GM19023 (cell line): Measurements from ENCODE around the gene PARVA.

Source experiments
- ATAC-seq: cut with Tn5 transposase; IDR thresholded peaks from one replicate; pipeline ENCODE4 v1.9.1; 2021; ENCODE audit warnings: mild to moderate bottlenecking, moderate library complexity; ENCODE audit not compliant: unreplicated experiment

PARVA gene

DNA sequence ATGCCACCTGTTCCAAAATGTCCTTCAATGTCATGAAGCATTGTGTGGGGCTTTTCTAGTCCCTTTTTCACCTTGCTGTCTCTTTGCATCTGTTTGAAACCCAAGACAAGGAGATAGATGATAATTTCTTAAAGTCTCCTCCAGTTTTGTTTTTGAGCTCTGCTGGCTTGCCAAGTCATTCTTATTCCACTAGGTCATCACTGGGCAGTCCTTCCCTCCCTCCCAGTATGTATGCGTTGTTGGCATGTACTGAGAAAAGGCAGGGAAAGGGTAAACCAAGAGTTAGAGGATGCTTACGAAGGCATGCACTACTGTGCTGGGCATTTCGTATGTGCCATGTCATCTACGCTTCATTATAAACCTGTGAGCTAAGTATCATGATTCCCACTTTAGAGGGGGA is 78.6 kb downstream of the PARVA start:
- no peak for ATAC-seq

DNA sequence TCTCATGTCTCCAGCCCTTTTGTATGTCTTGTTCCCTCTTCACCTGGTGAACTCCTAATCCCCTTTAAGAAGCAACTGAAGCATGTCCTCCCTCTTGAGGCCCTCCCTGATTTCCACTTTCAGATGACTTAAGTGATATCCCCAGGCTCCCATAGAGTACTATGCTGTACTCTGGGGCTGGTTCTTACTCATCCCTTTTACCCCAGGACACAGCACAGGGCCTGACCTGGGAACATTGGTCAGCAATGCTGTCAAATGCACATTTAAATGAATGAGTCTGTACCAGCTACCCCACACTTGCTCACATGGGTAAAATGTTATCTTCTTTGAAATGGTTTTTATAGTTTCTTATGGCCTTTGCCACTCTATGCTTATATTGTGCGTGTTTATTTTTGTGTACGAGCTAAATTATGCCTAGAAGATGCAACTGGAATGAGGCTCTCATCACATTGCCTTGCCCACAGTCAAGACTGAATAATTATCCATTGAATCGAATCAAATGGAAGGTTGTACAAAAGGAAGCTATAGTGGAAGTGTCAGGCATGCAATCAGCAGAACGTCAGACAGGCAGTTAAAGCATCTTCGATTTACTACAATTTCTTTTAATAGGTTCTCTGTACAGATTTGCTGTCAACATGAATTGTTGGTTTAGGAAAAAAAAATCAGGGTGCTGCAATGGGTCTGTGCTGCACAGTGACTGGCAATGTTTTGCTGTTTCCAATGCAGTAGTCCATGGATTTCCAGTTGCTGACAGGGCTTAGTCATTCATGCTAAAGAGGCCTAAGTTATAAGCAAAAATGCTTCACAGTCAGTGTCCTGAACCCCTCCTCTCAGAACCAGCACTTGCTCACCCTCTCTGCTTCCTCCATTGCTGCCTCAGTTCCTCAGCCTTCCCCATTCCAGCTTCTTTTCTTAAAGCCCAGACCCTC is 79.5 kb downstream of the PARVA start:
- no peak for ATAC-seq

DNA sequence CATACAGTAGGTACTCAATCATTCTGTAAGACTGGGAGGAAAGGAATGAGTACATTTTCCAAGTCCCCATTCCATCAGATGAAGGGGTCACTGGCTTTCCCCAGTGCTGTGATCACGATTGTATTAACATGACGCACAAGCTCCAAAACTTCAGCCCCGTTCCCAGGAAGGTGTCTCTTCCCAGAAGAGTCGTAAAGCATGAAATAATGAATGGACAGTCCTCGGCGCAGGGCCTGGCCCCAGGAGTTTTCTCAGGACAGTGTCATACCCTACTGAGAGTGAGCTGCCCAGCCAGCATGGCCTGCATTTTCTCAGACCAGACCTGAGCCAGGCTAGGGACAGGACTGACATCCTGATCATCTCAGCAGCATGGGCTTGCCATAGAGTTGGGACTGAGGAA is 80.7 kb downstream of the PARVA start:
- ATAC-seq, result no peak

DNA sequence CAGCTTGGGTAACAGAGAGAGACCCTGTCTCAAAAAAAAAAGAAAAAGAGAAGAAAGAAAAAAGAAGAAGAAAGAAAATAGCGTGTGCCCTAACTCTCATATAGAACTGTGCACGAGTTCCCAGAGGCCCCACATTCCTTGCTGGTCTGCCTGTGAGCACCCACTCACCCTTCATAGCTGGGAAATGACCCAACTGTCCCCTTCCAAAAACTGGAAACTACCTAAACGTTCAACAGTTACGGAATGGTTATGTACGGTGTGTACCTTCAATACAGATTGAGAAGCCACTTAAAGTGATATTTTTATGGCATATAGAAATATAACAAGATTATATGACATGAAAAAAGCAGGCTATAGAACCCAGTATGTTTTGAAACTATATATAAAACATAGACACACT is 82.0 kb downstream of the PARVA start:
- ATAC-seq, result no peak

DNA sequence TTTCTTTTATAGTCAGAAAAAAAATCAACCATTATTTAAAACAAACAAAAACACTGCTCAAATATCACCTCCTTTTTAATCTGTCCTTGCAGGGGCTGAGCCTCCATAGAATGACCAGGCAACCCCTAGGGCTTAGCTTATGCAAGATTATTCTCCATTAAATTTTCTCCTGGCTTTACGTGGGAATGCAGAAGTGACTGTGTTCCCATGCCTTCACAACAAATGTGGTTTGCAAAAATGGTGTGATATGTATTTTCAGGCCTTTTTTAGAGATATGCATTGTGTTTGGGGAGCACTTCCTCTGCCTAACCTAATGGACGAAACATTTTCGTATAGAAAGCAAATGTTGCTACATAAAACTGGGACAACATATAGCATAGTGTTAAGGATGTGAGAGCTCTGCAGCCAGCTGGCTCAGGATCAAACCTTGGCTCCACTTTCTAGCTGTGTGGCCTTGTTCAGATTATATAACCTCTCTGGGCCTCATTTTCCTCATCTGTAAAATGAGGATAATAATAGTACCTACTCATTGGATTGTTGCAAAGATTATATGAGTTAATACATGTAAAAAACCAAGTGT is 82.6 kb downstream of the PARVA start:
- ATAC-seq, result no peak

DNA sequence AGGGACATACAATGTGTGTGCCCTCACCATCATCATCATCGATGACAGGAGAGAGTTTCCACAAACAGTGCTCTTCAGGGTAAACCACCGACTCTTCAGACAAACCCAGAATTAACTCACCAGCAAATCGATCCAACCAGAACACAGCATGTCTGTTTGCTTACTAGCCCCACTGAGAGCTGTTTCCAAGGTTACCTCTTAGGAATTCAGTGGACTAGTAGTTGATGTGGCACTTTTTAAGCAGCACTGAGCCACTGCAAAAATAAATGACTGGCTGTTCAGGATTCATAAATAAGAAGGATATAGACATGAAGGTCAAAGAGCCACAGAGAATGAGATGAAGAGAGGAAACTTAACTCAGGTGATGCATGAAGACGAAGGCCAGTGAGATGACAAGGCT is 83.1 kb downstream of the PARVA start:
- ATAC-seq, result no peak

DNA sequence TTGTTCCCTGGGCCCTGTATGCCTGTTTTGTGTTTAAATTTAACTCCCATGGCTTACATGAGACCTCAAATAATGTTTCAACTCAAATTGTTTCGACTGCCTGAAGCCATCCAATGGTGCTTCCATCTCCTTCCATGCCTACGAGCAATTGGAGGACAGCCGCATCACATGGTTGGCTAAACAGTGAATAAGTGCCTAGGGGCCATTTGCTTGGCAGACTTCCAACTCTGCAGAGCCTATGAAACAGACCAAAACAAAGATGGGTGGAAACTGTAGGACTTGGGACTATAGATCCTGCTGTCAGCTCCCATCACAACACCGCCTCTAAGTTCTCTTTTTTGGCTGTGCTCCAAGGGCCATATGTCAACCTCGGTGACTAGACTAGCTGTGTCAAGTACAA is 84.1 kb downstream of the PARVA start:
- ATAC-seq, result no peak

DNA sequence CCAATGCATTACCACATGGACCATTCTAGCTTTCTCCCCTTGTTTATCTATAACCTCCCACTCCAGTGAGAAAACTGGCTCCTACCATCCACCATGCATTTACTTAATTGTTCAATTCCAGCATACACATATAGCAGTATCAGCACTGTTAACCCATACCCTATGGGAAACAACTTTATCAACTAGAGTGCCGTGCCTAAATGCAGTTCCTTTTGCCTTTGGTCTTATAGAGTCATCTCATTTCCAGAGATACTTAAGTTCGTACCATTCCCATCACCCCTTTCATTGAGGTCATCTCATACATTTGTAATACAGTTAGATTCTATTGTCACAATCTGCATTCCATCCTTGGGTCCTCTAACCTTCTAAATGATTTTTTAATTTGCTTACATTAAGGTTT is 86.9 kb downstream of the PARVA start:
- ATAC-seq, result no peak

DNA sequence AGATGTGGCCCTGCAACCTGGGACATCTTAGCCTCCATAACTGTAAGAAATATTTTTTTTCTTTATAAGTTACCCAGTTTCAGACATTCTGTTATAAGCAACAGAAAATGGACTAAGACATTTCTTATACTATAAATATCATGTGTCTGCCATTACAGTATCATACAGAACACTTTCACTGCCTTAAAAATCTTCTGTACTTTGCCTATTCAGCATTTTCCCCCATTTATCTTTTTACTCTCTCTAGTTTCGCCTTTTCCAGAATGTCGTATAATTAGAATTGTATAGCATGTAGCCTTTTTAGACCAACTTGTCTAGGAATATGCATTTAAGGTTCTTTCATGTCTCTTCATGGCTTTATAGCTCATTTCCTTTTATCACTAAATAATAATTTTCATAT is 88.0 kb downstream of the PARVA start:
- no peak for ATAC-seq

DNA sequence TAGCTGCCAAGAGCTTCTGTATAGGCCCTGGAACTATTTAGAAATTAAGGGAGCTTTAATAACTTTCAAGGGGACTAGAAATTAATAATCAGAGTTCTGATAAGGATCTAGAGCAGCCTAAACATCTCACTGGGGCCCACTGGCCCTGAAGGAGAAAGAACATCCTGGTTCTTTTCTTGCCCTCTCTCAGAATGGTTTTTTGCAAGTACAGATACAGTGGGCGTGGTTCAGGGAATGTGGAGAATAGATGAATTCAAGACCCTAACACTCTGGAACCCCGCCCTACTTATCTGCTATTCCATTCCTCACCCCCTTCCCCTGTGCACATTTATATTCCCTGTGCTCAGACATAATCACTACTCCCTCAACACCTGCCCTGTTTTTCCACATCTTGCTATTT is 90.2 kb downstream of the PARVA start:
- ATAC-seq, result no peak

DNA sequence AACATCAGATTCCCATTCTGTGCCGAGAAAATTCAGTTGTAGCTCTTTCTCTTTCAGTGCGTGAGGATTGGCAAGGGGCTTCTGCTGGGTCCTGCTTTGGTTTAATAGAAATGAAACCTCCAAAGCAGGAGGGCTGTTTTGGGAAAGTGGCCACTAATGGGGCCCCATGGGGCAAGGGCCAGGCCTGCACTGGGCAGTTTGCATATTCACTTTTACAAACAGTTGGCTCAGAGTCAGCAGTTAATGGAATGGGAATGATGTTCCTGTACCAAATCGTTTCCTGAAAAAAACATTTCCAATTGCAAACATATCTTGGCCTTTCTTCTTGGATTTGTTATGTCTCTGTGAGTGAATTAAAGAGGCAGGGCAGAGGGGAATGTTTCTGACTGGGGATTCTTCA is 92.1 kb downstream of the PARVA start:
- ATAC-seq, result no peak

DNA sequence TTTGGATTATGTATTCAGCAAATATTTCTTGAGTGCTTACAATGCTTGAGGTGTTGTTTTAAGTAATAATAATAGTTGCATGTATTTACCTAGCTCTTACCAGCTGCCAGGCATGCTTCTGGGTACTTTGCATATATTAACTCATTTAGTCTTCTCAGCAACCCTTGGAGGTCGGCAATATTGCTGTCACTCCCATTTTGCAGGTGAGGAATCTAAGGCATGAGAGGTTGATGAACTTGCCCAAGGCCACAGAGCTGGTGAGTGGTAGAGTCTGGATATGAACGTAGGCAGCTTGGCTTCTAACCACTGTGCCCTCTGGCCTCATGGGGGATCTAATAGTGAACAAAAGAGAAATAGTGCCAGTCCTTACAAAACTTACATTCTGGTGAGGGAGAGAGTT is 92.9 kb downstream of the PARVA start:
- ATAC-seq, result no peak

DNA sequence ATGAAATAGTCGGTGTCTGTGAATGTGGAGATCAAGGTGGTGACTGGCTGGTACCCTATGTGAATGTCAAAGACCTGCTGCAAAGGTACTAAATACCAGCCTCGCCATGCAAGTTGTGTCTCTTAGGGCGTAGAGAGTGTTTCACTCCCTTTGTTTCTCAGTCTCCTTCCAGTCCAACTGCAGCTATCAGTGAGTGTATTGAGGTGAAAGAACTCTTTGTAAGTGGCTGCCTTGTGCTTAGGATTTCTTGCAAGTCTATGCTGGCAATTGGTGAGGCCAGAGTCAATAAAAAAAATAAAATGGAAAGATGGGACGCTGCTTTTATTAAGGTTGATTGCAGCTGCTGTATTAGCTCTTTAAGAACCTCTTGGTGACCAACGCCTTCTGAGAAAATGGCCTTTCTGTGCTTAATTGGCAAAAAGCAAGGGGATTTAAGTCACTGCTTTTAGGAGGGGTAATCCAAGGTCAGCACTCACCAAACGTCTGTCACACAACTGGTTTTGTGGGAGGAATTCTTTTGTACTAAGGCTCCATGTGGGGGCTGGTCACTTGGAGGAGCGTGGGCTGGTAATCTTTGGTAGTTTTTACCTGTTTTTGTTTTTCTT is 95.1 kb downstream of the PARVA start:
- ATAC-seq, result no peak

DNA sequence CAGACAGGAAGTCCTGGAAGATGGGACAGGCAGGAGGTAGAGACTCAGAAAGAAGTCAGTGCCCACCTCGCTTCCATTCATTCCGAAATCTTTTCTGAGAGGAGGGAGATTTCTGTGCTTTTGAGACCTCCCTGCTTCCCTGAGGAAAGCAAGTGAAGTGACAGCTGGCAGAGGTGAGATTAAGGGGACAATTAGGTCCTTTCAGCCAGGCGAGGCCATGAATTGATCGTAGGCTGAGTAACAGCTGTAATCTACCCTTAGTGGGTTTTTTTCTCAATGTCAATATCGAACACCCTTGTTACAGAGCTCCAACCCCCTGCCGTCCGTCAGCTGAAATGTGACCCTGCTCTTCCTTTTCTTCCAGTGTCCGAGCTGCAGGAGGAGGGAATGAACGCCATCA is 96.0 kb downstream of the PARVA start:
- no peak for ATAC-seq

DNA sequence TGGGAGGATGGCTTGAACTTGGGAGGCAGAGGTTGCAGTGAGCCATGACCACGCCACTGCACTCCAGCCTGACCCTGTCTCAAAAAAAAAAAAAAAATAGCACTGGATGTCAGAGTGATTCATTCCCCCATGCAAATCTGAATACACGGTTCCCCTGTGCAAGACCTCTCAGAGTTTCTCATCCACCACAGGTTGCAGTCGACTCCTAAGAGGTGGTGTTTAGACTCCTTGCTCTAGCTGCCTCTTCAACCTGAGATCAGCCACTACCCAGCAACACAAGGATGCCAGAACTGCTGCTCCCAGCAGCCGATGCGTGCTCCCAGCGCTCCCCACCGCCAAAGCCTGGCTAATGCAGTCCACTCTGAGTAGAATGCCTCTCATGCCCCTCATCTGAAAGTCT is 97.5 kb downstream of the PARVA start:
- ATAC-seq, result no peak

DNA sequence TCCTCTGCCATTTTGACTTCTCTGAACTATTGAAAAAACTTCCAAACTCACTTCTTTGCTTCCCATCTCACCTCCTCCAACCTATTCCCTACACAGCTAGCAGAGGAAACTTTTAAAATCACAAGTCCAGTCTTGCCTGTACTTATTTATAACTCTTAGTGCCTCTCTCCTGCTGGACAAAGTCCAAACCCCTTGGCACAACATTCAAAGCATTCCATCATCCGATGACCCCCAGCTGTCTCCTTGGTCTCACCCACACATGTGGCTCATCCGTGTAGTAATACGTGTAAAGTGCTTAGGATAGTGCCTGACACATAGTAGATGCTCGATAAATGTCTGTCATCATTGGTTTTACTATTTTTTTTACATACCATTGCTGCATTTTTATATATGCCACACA is 101.4 kb downstream of the PARVA start:
- no peak for ATAC-seq

DNA sequence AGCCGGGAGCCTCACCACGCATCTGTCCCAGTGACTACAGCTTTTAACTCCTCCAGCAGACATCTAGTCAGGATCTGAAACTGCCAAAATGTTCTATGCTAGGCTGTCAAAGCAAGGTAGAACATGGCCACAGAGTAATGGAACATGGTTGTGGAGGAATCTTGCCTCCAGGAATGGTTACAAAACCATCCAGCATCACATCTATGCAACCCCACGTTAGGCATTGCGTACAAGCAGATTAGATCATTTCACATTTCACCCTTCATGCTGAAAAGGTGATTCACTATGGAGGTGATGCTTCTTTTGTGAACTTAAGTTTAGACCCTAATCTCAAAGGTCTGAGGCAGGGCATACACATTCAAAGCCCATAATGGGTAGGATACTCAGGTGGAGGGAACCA is 103.0 kb downstream of the PARVA start:
- ATAC-seq, result no peak

DNA sequence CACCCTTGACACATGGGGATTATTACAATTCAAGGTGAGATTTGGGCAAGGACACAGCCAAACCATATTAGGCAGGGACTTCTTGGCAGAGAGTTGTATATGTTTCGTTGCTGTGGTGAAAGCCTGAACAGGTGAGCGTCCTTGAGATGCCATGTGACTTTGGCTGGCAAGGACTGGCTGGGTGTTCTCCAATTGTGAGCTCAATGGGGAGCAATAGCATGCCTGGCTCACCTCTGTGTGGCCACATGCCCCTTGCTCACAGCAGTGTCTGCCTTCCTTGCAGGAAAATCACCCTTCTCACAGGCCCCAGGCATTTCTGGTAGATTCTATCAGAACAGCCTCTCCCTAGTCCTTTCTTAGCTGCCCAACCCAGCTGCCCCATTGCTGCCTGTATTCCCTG is 105.5 kb downstream of the PARVA start:
- ATAC-seq, result no peak

DNA sequence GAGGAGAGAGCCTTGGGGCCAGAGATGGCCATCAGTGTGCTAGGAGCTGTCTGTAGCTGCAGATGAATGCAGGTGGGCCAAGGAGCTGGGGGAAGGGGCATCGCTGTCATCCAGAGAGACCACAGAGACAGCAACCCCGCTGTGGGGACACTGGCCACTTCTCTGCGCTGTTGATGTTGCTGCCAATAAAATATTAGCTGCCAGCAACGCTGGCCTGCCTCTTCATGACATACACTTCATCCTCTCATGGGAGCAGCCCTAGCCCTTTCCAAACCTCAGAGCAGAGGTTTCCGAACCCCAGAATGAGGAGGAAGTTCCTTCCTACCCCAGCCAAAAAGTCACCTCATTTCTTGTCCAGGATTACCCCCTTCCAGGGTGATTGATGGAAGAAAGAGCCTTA is 106.2 kb downstream of the PARVA start:
- ATAC-seq, result no peak

DNA sequence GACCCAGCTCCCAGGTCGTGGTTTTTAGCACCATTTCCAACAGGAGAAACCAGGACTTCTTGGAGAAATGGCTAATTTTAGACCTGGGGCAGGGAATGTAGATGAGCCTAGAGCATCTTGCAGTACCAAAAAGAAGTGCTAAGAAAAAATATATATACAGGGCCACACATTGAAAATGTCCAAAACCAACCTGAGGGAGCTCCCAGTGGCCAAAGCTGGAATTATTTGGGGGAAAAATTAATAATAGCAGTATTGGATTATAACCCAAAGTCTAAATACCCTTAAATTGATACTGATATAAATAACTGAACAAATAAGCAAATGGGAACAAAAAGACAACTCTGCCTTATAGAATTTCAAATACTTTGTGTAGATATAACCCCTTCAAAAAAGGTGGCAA is 108.0 kb downstream of the PARVA start:
- ATAC-seq, result no peak

DNA sequence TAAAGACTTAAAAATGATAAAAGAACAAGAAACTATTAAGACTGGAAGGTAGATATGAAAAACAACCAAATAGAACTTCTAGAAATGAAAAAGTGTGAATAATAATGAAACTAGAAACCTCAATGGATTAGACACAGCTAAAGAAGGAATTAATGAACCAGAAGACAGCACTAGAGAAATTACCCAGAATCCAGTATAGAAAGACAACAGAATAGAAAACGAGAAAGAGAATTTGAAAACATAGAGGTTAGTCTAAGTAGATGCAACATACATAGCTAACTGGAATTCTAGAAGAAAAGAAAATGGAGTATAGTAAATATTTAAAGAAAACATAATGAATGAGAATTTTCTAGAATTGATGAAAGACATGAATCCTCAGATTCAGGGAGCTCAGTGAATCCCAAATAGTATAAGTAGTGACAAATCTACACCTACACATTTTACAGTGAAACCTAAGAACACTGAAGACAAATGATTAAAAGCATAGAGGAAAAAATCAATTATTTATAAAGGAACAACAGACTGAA is 111.9 kb downstream of the PARVA start:
- ATAC-seq, result no peak

DNA sequence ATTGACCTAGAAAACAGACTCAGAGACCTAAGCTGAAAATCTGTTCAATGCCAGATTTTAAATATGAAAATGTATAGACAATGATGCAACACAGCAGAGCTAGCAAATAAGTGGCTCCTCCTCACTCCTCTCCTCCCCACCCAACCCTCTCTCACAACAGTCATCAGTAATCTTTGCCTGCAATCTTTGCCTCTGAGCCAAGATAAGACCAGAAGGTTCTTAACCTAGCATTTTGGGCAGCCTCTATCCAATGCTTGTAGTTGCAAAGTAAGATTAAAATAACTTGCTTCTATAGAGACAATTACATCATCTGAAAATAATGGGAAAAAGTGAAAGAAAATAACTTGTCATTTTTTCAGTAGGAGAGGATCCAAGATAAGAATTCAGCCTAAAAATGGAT is 117.3 kb downstream of the PARVA start:
- no peak for ATAC-seq
